GM21360 (cell line): ENCODE data around the gene CPNE4.

Source experiments
- ATAC-seq: cut with Tn5 transposase; IDR thresholded peaks from one replicate; pipeline ENCODE4 v1.9.1; 2021; ENCODE audit warnings: mild to moderate bottlenecking, moderate library complexity; ENCODE audit not compliant: unreplicated experiment

The CPNE4 gene

DNA sequence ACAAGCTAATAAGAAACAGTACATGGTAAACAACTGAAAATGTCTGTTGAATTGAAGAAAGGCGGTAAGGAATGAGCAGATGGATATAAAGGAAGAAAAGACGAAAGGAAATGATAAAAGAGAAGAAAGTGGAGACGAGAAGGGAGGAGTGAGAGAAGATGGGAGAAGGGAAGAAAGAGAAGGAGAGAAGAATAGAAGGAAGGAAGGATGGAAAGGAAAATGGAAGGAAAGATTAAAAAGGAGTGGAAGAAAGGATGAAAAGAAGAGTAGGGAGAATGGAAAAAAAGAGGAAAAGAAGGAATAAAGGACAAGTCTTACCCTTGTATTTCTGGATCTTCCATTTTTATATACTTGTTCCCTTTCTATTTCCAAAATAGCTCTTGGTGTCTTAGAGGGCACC lies 17.7 kb downstream of the CPNE4 start:
- ATAC-seq, result no peak

- no peak for ATAC-seq
Measured at GRCh38 chr3:132016061-132017041, 18.5 kb downstream of the CPNE4 start.

DNA sequence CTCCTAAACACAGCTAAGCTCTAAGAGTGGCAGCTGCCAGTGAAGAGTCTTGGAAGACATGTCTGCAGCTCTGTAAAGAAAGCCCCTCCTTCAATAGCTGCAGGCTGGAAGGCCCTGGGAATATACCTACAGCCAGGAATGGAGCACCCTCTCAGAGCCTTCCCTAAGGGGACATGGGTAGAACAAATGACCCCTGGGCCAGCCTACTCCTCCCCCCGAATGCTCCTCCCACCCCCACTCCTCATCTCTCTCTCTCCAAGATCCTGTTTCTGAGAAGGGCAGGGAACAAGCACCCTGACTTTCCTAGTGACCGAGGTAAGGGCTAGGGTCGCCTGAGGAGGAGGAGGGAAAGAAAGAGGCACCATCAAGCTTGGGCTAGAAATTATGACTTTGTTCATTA lies 20.7 kb downstream of the CPNE4 start:
- ATAC-seq, result no peak

DNA sequence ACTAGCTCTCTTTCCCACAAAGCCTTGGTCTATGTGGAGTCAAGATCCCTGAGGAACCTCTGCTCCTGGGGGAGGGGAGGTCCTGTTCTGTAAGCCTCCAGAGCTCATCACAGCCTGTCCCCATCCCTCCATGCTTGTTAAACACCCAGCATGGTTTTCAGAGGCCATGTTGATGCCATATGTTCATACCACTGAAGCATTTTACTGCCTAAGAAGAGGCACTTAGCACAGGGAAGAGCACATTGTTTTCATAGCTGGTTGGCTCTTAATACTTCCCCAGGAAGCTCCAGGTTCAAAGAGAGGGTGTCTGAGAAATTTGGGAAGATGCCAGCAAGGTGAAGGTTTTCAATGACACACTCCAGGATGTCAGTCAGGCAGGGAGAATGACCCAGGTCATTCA lies 25.6 kb downstream of the CPNE4 start:
- ATAC-seq, result no peak

- ATAC-seq, result no peak
Measured at GRCh38 chr3:132008837-132009236, 26.0 kb downstream of the CPNE4 start.

GRCh38 chr3:132007617-132008016 lies 27.2 kb downstream of the CPNE4 start:
- no peak for ATAC-seq

- ATAC-seq, result no peak
Measured at GRCh38 chr3:132006605-132007204, 28.1 kb downstream of the CPNE4 start.

DNA sequence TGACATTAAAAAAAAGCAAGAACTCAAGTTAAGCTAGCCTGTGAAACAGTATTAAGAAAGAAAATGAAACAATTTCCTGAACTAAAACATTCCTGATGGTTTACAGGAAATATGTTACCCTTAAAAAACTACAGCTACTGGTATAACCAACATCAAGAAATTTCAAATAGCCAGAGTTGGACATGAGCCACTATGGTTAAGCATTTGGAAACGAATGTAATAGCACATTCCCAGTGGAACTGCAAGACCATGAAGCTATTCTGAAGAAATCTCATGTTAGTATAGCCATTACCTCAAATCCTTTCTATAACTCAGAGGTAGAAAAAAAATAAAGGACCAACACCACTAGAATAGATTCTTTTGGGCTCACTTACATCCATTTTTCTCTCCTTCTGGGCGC lies 30.2 kb downstream of the CPNE4 start:
- ATAC-seq, result no peak

DNA sequence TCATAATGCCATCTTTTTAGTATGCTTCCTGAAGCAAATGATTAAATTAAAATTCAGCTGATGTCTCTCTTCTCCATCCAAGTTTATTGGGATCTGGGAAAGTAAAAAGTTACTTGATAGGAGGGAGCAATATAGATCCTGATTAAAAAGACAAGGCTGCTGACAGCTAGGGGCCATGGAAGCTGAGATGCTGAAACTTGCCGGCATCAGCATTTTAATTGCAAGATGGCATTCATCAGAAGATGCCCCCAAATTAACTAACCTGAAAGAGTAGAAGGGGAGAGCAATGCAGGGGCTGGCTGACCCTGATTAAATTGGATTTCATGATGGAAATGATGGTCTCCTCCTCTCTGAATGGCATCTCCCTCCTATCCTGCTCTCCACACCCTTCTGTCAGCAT lies 31.1 kb downstream of the CPNE4 start:
- no peak for ATAC-seq

DNA sequence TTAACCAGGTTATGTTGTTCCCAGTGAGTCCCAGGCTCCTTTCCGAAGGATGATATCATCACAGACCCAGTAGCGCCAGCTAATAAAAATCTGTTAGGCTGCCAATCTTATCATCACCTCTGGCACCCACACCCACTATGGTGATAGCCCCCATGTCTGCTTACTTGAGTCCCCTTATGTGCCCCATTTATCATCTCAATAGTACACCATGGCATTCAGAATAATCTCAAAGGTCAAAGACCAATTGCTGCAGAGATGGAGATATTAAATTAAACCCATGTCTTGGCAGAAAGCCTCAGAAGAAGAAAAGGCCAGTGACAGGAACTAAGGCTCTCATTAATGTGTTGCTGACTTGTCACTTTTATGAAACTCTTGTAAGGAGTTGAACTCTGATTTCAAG lies 32.8 kb downstream of the CPNE4 start:
- ATAC-seq, result no peak

- ATAC-seq, result no peak
Measured at GRCh38 chr3:132001036-132001435, 33.8 kb downstream of the CPNE4 start.

DNA sequence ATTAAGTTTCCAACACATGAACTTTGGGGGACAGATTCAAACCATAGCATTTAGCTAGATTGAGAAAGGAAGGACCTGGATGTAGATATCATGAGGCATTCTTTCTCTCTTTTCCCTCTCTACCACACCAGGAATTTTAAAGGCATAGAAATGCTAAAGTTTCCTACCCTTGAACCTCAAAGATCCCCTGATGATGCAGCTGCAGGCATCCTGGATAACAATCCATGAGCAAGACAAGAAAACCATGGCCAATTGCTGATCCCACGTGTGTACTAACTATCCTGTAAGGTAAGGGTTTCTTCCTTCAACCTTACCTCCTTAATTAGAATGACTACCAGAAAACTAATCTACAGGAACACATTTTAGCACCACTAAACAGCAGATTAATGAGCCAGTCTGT lies 36.8 kb downstream of the CPNE4 start:
- ATAC-seq, result no peak

GRCh38 chr3:131995891-131996290 lies 38.9 kb downstream of the CPNE4 start:
- no peak for ATAC-seq

GRCh38 chr3:131989318-131989717 lies 45.5 kb downstream of the CPNE4 start:
- no peak for ATAC-seq

DNA sequence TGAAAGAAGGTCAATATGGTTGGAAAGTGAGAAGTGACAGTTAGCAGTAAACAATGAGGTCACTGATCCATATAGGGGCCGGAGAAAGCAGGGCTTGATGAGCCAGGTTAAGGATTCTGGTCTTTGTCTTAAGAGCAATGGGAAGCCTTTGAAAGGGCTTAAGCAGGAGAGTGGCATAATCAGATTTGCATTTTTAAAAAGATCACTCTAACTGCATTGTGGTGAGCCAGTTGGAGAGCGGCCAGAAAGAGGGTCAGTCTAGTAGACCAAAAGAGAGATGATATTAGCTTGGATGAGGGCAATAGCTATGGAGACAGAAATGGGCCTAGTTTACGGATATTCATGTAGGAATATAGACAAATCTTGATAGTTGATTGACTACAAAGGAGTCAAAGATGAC lies 46.6 kb downstream of the CPNE4 start:
- no peak for ATAC-seq

DNA sequence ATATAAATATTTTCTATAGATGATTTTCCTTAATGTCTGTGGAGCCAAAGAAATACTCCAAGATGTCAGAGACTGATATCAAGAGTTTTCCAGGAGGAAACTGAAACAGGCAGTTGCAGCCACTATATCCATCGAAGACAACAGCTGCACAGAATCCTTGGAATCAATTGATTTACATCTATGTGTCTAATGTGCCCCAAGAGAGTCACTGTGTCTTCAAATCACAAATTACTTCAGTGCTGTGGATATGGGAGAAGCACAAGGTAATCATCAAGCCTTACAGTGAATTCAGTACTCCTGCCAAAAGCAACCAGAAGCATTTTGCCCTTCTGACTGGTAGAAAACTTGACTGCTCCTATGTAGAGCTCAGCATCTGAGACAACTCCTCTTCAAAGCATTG lies 51.1 kb downstream of the CPNE4 start:
- ATAC-seq, result no peak

DNA sequence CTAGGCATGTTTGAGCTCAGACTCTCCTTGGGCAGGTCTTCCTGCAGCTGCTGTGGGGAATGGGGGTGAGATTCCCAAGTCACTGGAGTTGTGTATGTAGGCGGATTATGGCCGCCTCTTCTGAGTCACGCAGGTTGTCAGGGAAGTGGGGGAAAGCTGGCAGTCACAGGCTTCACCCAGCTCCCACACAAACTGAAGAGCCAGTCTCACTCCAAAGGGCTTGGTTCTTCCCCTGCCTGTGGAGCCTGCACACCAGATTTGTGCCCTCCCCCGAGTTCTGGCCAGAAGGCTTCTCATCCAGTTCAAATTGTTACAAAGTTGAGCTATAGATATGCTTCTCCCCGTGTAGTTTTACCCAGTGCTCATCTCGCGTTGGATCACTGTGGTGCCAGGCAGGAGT lies 53.5 kb downstream of the CPNE4 start:
- ATAC-seq, result no peak

DNA sequence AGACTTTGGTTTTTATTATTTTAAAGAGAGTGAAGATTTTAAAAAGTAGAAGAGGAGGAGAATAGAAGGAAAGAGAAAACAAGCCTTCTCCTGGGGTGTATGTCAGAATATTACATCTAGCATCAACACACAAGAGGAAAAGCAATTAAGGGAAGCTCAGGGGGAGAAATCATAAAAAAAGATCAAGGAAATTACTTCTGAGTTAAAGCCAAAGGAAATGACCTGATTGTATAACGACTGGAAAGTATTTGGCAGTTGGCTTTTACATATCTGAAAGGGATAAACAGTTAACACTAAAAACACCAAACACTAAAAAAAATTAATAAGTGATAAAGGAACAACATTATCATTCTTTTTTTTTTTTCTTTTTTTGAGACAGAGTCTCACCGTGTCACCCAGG lies 58.4 kb downstream of the CPNE4 start:
- ATAC-seq, result no peak

DNA sequence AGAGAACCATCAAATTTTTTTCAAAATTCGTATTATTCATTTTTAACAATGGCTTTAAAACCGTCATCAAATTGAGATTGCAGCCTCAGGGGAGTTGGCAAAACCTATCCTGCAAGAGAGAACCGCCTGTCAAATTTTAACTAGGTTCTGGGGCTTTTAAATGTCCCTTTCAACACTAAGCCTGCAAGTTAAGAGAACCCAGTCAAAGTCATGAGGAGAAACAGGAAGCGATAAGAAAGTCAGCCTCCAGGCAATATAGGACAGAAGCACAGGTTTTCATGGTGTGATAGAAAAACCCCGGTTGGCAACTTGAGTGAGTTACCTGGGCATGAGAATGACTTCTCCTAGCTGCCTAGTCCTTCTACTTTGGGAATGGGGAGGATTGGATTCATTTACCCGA lies 59.8 kb downstream of the CPNE4 start:
- ATAC-seq, result no peak

- ATAC-seq, result no peak
Measured at GRCh38 chr3:131973731-131974130, 61.1 kb downstream of the CPNE4 start.

GRCh38 chr3:131972550-131972949 lies 62.3 kb downstream of the CPNE4 start:
- no peak for ATAC-seq

GRCh38 chr3:131972091-131972490 lies 62.7 kb downstream of the CPNE4 start:
- no peak for ATAC-seq
